Kidney capillary endothelial cell (primary cell): ENCODE data around the gene FLT3LG.
"Not testable (repeated sequence)": the region's sequence is repeated elsewhere in the genome, so short reads cannot be mapped to it uniquely, and the experiment has no call there.

Experiments
- DNase-seq: peaks from one replicate; pipeline ENCODE4 v3.0.0-alpha.2; 2018; ENCODE audit warnings: low spot score

The FLT3LG gene

DNA sequence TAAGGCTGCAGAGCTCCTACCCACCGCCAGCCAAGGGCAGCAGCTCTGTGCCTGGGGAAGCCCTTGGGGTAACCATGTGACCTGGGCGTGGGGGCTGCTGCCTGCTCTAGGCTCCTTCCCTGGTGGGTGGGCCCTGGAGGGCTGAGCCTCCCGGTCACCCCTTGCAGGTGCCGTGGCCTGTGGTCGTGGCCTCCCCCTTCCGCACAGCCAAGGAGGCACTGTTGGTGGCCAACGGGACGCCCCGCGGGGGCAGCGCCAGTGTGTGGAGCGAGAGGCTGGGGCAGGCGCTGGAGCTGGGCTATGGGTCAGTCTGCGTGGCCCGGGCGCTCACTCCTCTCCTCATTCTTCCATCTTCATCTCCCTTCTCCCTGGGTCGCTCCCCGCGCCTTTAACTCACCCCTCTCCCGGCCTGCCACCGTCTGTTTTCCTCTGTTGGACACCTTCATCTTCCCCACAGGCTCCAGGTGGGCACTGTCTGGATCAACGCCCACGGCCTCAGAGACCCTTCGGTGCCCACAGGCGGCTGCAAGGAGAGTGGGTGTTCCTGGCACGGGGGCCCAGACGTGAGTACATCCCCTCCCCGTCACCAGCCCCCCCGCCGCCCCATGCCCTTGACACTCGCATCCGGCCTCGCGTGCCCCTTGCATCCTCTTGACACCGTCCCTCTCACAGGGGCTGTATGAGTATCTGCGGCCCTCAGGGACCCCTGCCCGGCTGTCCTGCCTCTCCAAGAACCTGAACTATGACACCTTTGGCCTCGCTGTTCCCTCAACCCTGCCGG lies 9.9 kb upstream of the FLT3LG start:
- no peak for DNase-seq

DNA sequence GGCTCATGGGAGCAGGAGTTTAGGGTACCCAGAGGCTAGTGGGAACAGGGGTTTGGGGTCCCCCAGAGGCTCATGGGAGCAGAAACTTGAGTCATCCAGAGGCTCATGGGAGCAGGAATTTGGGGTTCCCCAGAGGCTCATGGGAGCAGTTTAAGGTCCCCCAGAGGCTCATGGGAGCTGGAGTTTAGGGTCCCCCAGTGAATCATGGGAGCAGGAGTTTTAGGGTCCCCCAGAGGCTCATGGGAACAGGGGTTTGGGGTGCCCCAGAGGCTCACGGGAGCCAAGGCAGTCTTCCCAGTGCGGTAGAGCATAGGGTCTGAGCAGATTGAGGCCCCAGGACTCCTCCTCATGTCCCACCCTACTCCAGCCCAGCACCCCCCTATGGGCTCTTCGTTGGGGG lies 8.6 kb upstream of the FLT3LG start:
- DNase-seq: no peak

DNA sequence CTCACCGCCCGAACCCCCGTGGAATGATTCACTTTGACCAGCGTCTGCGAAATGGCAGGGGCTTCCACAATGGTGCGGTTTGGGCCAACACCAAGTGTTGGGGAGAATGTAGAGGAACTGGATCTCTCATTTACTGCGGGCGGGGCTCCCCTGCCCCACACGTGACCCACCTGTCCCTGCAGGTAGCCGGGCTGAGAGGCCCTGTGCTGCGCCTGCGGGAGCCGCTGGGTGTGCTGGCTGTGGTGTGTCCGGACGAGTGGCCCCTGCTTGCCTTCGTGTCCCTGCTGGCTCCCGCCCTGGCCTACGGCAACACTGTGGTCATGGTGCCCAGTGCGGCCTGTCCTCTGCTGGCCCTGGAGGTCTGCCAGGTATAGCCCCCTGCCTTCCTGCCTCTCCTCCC lies 5.8 kb upstream of the FLT3LG start:
- no peak for DNase-seq

DNA sequence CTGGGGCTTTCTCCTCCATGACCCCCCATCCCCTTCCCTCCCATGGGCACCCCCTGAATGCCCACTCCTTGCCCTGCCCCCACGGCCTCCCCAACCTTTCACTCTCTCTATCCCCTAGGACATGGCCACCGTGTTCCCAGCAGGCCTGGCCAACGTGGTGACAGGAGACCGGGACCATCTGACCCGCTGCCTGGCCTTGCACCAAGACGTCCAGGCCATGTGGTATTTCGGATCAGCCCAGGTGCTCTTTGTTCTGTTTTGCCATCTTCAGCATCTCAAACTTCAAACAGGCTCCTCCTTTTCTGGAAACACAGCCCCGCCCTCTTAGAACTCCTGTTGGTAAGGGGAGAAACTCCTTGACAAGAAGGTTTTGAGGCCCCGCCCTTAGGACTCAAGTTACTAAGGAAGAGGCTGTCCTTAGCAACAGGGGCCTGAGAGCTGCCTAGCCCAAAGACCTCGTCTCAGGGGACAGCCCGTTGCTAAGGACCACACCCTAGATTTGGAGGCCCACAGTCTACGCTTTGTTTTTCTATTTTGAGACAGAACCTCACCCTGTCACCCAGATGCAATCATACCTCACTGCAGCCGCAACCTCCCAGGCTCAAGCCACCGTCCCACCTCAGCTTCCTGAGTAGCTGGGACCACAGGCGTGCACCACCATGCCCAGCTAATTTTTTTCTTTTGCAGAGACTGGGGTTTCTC lies 5.1 kb upstream of the FLT3LG start:
- DNase-seq: no peak

DNA sequence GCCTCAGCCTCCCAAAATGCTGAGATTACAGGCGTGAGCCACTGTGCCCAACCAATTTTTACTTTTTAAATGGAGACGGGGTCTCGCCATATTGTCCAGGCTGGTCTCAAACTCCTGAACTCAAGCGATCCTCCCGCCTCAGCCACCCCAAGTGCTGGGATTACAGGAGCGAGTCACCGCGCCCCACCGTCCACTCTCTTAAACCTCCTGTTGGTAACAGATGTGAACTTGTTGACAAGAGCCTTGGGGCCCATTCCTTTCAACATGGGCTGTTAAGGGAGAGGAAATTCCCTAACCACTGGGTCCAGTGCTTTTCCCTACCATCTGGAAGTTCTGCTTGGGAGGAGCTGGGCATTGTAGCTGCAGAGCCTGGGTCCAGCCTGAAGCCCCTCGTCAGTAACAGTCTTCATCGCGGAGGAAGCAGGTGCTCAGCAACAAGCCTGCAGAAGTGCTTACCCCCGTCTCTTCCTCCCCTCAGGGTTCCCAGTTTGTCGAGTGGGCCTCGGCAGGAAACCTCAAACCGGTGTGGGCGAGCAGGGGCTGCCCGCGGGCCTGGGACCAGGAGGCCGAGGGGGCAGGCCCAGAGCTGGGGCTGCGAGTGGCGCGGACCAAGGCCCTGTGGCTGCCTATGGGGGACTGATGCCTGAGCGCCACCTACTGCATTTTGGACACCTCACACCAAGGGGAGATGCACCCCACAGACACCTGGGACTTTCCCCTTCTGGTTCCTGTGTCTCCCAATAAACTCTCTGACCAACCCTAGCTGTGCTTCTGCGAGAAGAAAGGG lies 4.0 kb upstream of the FLT3LG start:
- no peak for DNase-seq

DNA sequence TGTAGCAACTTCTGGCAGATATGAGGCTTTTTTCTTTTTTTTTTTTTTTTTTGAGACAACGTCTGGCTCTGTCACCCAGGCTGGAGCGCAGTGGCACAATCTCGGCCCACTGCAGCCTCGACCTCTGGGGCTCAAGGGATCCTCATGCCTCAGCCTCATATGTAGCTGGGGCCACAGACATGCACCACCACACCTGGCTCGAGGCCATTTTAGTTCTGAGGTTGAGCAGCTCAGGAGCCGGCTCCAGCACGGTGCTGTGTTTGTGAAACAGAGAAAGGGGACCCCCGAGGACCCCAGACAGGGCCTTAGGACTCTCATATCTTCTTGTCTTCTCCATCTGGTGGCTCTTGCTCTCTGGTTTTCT lies 3.4 kb upstream of the FLT3LG start:
- DNase-seq: no peak

DNA sequence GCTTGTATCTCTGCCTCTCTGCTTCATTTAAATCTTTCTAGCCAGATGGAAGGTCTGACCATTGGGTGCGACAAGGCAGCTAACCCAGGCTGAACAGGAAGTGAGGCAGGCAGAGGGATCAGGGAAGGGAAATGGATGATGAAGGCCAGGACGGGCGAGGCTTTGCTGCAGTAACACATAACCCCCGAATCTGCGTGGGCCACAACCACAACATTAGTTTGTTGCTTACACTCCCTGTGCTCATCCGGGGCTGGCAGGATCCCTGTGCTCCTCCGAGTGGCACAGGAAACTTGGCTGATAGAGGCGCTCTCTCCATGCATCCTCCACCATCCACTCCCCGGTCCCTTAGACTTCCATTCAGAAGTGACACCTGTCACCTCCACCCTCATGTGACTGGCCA lies 1.1 kb upstream of the FLT3LG start:
- no peak for DNase-seq

DNA sequence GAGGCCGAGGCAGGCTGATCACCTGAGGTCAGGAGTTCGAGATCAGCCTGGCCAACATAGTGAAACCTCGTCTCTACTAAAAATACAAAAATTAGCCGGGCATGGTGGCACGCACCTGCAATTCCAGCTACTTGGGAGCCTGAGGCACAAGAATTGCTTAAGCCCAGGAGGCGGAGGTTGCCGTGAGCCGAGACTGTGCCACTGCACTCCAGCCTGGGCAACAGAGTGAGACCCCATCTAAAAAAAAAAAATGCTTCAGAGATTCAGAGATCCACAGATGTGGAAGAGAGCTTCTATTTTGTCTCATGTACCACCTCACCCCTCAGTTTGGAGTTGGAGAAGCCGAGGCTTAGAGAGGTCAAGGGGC lies 531 bp upstream of the FLT3LG start:
- DNase-seq: not testable (repeated sequence)

DNA sequence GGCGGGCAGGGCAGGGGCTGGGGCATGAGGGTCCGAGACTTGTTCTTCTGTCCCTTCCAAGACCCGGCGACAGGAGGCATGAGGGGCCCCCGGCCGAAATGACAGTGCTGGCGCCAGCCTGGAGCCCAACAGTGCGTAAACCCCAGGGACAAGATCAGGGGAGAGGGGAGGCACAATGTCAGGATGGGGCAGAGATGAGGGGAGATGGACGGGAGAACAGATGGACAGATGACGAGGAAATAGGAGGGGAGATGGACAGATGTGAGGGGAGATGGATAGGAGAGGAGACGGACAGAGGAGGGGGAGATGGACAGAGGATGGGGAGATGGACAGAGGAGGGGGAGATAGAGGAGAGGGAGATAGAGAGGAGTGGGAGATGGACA lies 518 bp downstream of the FLT3LG start:
- DNase-seq: no peak

DNA sequence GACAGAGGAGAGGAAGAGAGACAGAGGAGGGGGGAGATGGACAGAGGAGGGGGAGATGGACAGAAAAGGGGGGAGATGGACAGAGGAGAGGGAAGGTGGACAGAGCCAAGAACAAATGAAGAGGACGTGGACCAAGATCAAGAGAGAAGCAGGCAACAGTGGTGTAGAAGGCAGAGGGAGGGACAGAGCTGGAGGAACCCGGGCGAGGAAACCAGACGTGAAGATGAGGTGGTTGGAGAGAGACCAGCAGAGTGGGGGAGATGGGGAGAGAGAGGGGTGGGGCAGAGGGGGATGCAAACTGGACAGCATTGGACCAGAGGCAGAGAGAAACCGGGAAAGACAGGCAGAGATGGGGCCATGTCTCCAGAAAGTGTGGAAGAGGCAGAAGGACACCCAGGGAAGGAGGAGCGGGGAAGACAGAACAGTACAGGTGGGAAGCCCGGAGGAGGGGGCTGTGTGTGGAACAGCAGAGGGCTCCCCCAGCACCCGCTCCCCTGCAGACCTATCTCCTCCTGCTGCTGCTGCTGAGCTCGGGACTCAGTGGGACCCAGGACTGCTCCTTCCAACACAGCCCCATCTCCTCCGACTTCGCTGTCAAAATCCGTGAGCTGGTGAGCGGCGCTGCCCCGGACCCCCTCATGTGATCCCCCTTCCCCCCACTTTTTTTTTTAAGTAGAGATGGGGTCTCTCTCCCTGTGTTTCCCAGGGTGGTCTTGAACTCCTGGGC lies 1.3 kb downstream of the FLT3LG start:
- DNase-seq: no peak

DNA sequence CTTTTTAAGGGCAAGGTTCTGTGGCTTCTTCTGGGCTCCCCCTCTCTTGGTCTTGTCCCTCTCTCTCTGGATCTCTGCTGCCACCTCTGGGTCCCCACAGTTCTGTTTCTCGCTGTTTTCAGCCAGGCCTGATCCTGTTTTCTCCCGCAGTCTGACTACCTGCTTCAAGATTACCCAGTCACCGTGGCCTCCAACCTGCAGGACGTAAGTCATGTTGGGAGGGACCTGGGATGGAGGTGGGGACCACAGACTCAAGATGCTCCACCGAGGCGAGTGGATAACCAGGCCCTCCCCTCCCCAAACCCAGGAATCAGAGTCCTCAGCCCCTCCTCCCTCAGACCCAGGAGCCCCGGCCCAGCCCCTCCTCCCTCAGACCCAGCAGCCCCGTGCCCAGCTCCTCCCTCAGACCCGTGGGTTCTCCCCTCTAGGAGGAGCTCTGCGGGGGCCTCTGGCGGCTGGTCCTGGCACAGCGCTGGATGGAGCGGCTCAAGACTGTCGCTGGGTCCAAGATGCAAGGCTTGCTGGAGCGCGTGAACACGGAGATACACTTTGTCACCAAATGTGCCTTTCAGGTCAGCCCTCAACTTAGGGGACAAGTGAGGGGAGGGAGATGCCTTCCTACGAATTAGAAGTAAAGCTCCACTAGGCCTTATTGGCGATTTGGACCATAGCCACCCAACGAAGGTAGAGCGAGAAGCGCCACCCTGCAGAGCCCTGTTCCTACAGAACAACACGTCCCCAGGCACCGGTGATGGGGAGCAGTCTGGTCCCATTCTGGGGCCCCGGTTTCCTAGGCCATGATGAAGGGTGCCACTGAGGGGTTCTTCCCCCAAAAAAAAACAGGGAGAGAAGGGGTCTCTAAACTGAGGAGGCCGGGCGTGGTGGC lies 2.2 kb downstream of the FLT3LG start:
- DNase-seq: no peak

DNA sequence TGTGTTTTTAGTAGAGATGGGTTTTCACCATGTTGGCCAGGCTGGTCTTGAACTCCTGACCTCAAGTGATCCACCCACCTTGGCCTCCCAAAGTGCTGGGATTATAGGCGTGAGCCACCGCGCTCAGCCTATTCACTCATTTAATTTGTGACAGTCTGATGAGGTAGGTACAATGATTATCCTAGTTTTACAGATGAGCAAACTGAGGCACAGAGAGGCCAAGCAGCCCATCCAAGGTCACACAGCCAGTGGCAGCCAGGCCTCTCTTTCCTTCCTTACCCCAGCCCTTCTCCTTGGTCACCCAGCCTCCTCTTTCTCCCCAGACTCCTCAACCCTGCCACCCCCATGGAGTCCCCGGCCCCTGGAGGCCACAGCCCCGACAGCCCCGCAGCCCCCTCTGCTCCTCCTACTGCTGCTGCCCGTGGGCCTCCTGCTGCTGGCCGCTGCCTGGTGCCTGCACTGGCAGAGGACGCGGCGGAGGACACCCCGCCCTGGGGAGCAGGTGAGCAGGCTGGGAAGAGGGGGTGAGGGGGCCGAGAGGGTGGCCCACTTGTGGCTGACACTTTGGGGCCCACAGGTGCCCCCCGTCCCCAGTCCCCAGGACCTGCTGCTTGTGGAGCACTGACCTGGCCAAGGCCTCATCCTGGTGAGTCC lies 6.1 kb downstream of the FLT3LG start:
- no peak for DNase-seq

DNA sequence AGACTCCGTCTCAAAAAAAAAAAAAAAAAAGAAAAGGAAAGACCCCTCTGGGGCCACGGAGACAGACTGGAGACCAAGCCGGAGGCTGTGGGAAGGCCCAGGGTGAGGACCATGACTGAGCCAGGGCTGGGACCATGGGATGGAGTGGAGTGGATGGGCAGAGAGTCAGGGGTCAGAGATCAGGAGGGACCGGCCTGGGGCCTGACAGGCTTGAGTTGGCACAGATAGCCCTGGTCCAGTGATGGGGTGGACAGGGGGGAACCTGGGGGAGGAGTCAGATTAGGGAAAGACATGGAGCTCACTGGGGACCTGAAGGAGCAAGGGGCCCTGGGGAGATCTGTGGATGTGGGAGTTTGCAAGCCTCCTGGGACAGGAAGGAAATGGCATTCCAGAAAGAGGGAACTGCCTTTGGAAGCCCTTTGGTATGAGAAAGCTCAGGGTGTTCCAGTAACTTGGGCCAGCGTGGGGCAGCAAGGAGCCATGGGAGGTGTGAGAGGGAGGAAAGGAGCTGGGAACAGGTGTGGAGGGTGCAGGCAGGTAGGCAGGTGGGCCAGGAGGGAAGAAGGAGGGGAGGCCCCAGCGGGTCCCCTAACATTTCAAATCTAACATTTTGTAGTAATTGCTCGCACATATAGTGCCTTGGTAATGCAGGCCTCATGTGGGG lies 7.1 kb downstream of the FLT3LG start:
- no peak for DNase-seq

DNA sequence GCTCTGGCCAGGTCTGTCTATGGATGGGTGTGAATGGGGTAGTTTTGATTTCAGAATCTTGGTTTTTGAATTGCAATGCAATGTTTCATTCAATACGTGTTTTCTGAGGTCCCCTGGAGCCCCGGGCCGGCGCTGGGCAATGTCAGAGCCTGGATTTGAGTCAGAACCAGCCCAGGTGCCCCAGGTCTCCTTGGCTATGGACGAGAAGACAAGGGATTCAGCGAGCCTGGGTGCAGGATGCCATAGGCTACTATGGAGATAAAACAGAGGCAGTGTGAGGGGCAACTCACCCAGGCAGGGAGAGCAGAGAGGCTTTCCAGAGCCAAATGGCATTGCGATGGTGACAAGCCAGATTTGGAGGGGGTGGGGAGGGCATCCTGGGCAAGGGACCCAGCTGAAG lies 12.2 kb downstream of the FLT3LG start:
- DNase-seq: no peak

DNA sequence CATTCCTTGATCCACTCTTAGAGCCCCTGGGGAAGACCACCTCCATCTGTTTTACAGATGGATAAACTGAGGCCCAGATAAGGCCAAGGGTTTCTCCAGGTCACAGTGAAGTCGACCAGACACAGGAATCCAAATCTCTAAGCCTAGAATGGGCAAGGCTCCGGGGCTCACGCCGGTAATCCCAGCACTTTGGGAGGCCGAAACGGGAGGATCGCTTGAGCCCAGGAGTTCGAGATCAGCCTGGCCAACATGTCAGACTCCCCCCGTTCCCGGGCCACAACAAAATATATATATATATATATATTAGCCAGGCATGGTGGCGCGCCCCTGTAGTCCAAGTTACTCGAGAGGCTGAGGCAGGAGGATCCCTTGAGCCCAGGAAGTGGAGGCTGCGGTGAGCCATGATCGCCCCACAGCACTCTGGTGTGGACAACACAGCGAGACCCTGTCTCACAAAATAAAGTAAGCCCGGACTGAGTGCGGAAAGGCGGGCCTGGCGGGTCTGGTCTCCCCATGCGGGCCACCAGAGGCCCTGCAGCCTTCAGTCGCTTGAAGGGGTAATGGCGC lies 12.8 kb downstream of the FLT3LG start:
- DNase-seq: no peak

DNA sequence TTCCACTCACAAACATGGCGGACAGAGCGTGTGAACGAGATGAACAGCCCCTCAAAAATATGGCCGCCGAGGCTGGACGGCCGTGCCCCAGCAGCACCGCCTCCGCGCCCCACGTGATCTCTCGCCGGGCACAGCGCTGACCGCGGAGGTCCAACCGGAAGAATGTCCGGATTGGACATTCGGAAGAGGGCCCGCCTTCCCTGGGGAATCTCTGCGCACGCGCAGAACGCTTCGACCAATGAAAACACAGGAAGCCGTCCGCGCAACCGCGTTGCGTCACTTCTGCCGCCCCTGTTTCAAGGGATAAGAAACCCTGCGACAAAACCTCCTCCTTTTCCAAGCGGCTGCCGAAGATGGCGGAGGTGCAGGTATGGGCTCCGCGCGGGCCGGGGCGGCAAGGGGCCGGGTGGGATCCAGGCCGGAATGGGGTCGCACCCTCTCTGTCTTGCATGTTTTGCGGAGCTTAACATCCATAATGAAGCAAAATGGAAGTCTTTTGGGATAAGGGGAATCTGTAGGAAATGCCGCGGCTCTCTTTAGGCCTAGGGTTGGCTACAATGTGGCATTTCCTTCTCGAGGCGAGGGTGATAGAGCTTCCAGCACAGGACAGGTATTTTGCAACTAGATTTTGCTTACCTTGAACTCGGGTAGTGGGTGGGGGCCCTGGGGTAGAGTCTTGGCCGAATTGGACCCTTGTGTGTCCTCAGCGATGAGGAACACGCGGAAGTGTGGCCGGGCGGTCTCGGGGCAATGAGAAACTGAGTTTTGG lies 13.4 kb downstream of the FLT3LG start, which contains the start of gene RPL13A:
TSS of gene RPL13A (plus strand) at position 332 of the 769 bp plus-strand sequence. CDS start at position 354, 22 bp downstream.
- peak; percentile 100 for DNase-seq

DNA sequence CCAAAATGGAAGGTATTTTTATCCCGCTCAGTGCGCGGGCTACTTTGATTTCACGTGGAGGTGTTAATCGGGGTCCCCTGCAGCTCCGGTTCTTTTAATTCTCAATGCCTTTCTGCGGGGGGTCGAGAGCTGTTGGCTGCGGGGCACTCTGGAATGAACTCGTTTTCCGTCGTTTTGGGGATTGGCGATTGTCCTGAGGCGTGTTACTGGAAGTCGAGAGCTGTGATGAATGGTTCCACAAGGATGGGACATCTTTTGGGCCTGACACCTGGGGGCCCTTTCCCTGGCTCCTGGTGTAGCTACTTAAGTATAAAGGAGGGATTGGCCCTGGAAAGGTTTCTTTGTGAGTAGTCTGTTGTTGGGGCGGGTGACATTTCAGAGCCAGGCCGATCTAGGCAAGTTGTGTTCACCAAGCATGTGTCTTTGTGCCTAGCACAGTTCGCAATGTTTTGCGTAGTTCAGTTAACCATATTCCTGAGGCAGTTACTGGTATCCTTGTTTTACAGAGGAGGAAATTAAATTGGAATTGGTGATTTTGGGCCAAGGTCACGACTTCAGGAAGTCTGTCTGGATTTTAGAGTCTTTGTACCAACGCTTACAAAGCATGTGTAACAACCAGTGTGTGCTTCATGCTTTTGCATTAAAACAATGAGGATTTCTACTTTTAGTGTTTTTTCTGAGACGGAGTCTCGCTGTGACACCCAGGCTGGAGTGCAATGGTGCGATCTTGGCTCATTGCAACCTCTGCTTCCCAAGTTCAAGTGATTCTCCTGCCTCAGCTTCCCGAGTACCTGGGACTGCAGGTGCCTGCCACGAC lies 14.2 kb downstream of the FLT3LG start:
- DNase-seq: no peak

DNA sequence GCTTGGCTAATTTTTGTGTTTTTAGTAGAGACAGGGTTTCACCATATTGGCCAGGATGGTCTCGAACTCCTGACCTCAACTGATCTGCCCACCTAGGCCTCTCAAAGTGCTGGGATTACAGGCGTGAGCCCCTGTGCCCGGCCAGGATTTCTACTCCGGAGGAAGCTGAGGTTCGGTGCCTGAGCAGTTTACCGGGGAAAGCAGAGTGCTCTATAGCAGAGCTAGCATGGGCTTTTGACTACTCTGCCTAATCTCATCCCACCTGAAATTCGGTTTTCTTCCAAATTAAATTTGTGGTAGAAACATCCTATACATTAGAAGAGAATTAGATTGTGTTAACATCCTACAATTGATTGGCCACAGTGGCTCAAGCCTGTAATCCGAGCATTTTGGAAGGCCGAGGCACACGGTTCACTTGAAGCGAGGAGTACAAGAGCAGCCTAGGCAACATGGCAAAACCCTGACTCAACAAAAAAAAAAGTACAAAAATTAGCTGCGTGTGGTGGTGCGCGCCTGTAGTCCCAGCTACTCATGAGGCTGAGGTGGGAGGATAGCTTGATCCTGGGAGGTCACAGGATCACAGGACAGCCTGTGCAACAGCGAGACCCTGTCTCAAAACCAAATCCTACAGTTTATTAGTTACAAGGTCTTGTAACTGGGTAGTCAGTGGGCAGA lies 15.0 kb downstream of the FLT3LG start:
- DNase-seq: no peak
